ENCODE data around the gene KCNQ1.

KCNQ1 gene

DNA sequence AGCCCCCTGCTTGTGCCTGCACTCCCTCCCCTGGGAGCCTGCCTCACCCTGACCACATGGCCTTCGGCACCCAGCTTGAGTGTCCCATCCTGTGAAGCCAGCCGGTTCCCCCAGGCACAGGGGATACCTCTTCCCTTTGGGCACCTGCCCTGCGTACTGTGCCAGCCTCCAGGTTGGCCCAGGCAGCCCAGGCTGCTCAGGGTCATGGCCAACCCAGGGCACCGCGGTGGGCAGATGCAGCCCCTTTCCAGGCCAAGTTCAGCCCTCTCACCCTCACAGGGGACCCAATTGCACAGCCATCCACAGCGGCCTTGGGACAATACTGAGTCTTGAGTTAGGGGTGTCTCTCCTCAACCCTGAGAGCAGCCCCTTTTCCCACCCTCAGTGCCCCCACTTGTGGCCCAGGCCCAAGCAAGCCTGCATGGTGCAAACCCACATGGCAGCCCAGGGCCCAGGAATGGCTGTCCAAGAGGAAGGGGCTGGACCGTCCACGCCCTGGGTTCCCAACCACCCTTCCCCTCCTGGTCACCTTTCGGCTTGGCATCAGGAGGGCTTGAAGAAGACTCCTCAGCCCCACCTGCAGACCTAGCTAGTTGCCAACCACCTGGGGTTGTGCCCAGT lies 353.0 kb downstream of the KCNQ1 start:
- Histone ChIP-seq H3K36me3 (ENCODE audit: insufficient read depth, low read length) (no peaks in the 10 kb centered on the region; the same call in 1 of the 2 replicates), H3K9me3 (ENCODE audit: insufficient read depth, low read depth, low read length) (peaks cover 8% of the 10 kb centered on the region; the same call in 1 of the 2 replicates), H3K4me1 (ENCODE audit: insufficient read depth, low read length, poor library complexity, severe bottlenecking) (peaks cover 16% of the 10 kb centered on the region), H3K4me3 (ENCODE audit: low read length, poor library complexity, severe bottlenecking) (no peak overlapping the region), H3K27me3 (ENCODE audit: insufficient read depth, low read length, poor library complexity, severe bottlenecking) (no peaks in the 10 kb centered on the region), H3K4me2 (ENCODE audit: low read depth, low read length, poor library complexity, severe bottlenecking) (no peak overlapping the region), H3K9ac (ENCODE audit: low read depth, low read length, poor library complexity, severe bottlenecking) (no peak overlapping the region), H3F3A (ENCODE audit: low read depth) (no peaks in the 10 kb centered on the region), H3K9me2 (replicated peaks; ENCODE audit: low read depth, low read length) (no peaks in the 10 kb centered on the region), H4K20me1 (ENCODE audit: insufficient read depth, low read length, poor library complexity, severe bottlenecking) (no peaks in the 10 kb centered on the region), H3K79me2 (ENCODE audit: insufficient read depth, low read length) (peaks cover 8% of the 10 kb centered on the region; the same call in 1 of the 2 replicates), H2AFZ (ENCODE audit: low read length) (no peak overlapping the region)
- TF ChIP-seq EZH2phosphoT487 (IDR thresholded peaks at IDR 0.05; ENCODE audit: borderline replicate concordance), result no peak
- TF ChIP-seq CTCF (conservative IDR thresholded peaks at IDR 0.05; ENCODE audit: low read length), result no peak

DNA sequence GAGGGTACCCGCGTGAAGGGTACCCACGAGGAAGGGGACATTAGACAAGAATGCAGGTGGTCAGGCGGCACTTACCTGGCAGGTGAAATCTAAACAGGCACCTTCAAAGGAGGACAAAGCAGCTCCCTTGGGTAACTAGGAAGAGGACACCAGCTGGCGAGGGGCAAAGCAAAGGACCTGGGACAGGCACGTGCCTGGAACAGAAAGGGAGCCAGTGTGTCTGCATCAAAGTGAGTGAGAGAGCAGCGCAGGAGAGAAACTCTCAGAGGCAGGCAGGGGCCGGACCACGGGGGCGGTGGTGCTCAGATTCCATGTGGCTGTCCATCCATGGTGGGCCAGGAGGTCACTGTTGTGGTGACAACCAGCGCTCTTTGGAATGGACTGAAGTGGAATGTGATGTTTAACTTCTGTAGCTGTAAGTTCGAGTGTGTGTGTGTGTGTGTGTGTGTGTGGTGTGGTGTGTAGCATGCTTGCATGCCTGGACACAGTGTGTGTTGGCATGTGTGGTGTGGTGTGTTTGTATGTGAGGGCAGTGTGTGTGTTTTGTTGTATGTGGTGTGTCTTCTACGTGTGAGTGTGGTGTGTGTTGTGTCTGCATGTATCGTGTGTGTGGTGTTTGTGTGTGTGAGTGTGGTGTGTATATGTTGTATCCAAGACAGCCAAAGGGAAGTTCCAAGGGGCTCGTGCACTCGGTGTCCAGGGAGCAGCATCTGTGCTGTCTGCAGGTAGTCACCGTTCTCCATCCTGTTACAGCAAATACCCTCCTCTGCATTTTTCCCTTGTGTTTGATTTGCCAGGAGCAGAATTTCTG lies 354.3 kb downstream of the KCNQ1 start:
- H3K9me3 ChIP-seq (ENCODE audit: insufficient read depth, low read depth, low read length), result peaks cover 8% of the 10 kb centered on the region; the same call in 1 of the 2 replicates
- H3K36me3 ChIP-seq (ENCODE audit: insufficient read depth, low read length), result no peaks in the 10 kb centered on the region; the same call in 1 of the 2 replicates
- no peaks in the 10 kb centered on the region for H3F3A ChIP-seq (ENCODE audit: low read depth)
- no peak overlapping the region for H3K4me3 ChIP-seq (ENCODE audit: low read length, poor library complexity, severe bottlenecking)
- peaks cover 13% of the 10 kb centered on the region for H3K4me1 ChIP-seq (ENCODE audit: insufficient read depth, low read length, poor library complexity, severe bottlenecking)
- H2AFZ ChIP-seq (ENCODE audit: low read length), result no peak overlapping the region
- H3K79me2 ChIP-seq (ENCODE audit: insufficient read depth, low read length), result no peaks in the 10 kb centered on the region; the same call in 1 of the 2 replicates
- no peaks in the 10 kb centered on the region for H3K27me3 ChIP-seq (ENCODE audit: insufficient read depth, low read length, poor library complexity, severe bottlenecking)
- H3K9ac ChIP-seq (ENCODE audit: low read depth, low read length, poor library complexity, severe bottlenecking), result no peak overlapping the region
- H3K9me2 ChIP-seq (replicated peaks; ENCODE audit: low read depth, low read length), result no peaks in the 10 kb centered on the region
- H4K20me1 ChIP-seq (ENCODE audit: insufficient read depth, low read length, poor library complexity, severe bottlenecking), result no peaks in the 10 kb centered on the region
- no peak overlapping the region for H3K4me2 ChIP-seq (ENCODE audit: low read depth, low read length, poor library complexity, severe bottlenecking)
- no peak for TF ChIP-seq CTCF (conservative IDR thresholded peaks at IDR 0.05; ENCODE audit: low read length)
- TF ChIP-seq EZH2phosphoT487 (IDR thresholded peaks at IDR 0.05; ENCODE audit: borderline replicate concordance), result no peak

GRCh38 chr11:2799881-2800654 lies 355.3 kb downstream of the KCNQ1 start:
- TF ChIP-seq CTCF (conservative IDR thresholded peaks at IDR 0.05; ENCODE audit: low read length) (no peak), EZH2phosphoT487 (IDR thresholded peaks at IDR 0.05; ENCODE audit: borderline replicate concordance) (no peak)
- H3K4me2 ChIP-seq (ENCODE audit: low read depth, low read length, poor library complexity, severe bottlenecking), result no peak overlapping the region
- H3F3A ChIP-seq (ENCODE audit: low read depth), result no peaks in the 10 kb centered on the region
- no peak overlapping the region for H2AFZ ChIP-seq (ENCODE audit: low read length)
- H3K27me3 ChIP-seq (ENCODE audit: insufficient read depth, low read length, poor library complexity, severe bottlenecking), result no peaks in the 10 kb centered on the region
- H3K4me3 ChIP-seq (ENCODE audit: low read length, poor library complexity, severe bottlenecking), result no peak overlapping the region
- H3K79me2 ChIP-seq (ENCODE audit: insufficient read depth, low read length), result no peaks in the 10 kb centered on the region; the same call in 1 of the 2 replicates
- peaks cover 8% of the 10 kb centered on the region; the same call in 1 of the 2 replicates for H3K9me3 ChIP-seq (ENCODE audit: insufficient read depth, low read depth, low read length)
- H4K20me1 ChIP-seq (ENCODE audit: insufficient read depth, low read length, poor library complexity, severe bottlenecking), result no peaks in the 10 kb centered on the region
- peaks cover 8% of the 10 kb centered on the region for H3K4me1 ChIP-seq (ENCODE audit: insufficient read depth, low read length, poor library complexity, severe bottlenecking)
- H3K9me2 ChIP-seq (replicated peaks; ENCODE audit: low read depth, low read length), result no peaks in the 10 kb centered on the region
- H3K36me3 ChIP-seq (ENCODE audit: insufficient read depth, low read length), result no peaks in the 10 kb centered on the region; the same call in 1 of the 2 replicates
- H3K9ac ChIP-seq (ENCODE audit: low read depth, low read length, poor library complexity, severe bottlenecking), result no peak overlapping the region

Data from Loucy (cell line).